ENCODE data around the gene OR2J2. TPM values are rescaled to one million over a fixed set of nuclear protein-coding genes. Genes with fewer than 3 reads are reported as not detected.
"Not testable (repeated sequence)": the region's sequence is repeated elsewhere in the genome, so short reads cannot be mapped to it uniquely, and the experiment has no call there.

The OR2J2 gene
- not detected in 2 replicates for total RNA-seq
- polyA plus RNA-seq (2012): not detected

- not testable (repeated sequence) for DNase-seq (ENCODE audit: low read depth)
Observed at GRCh38 chr6:29170607-29171006, at the start of gene OR2J2. TSS of gene OR2J2 (plus strand) at chr6:29170907. CDS start at chr6:29173636, 2,729 bp downstream.

GRCh38 chr6:29129326-29130012 is 41.2 kb upstream of the OR2J2 start:
- no peak for DNase-seq (ENCODE audit: low read depth)

GRCh38 chr6:29130644-29131043 is 40.1 kb upstream of the OR2J2 start:
- DNase-seq (ENCODE audit: low read depth): no peak

- DNase-seq (ENCODE audit: low read depth): no peak
Observed at GRCh38 chr6:29131691-29132090, 39.0 kb upstream of the OR2J2 start.

- no peak for DNase-seq (ENCODE audit: low read depth)
Observed at GRCh38 chr6:29137724-29138123, 33.0 kb upstream of the OR2J2 start.

GRCh38 chr6:29141606-29142005 is 29.1 kb upstream of the OR2J2 start:
- DNase-seq (ENCODE audit: low read depth): no peak

- DNase-seq (ENCODE audit: low read depth): no peak
Observed at GRCh38 chr6:29142309-29142708, 28.4 kb upstream of the OR2J2 start.

- DNase-seq (ENCODE audit: low read depth): no peak
Observed at GRCh38 chr6:29146179-29146578, 24.5 kb upstream of the OR2J2 start.

- DNase-seq (ENCODE audit: low read depth): no peak
Observed at GRCh38 chr6:29147074-29147473, 23.6 kb upstream of the OR2J2 start.

- not testable (repeated sequence) for DNase-seq (ENCODE audit: low read depth)
Observed at GRCh38 chr6:29149444-29149843, 21.3 kb upstream of the OR2J2 start.

GRCh38 chr6:29153083-29153482 is 17.6 kb upstream of the OR2J2 start:
- no peak for DNase-seq (ENCODE audit: low read depth)

- not testable (repeated sequence) for DNase-seq (ENCODE audit: low read depth)
Observed at GRCh38 chr6:29155182-29155581, 15.5 kb upstream of the OR2J2 start.

- DNase-seq (ENCODE audit: low read depth): not testable (repeated sequence)
Observed at GRCh38 chr6:29159922-29160321, 10.8 kb upstream of the OR2J2 start.

GRCh38 chr6:29165571-29165970 is 5.1 kb upstream of the OR2J2 start:
- not testable (repeated sequence) for DNase-seq (ENCODE audit: low read depth)

GRCh38 chr6:29171736-29172135 is 1.0 kb downstream of the OR2J2 start:
- no peak for DNase-seq (ENCODE audit: low read depth)

- no peak for DNase-seq (ENCODE audit: low read depth)
Observed at GRCh38 chr6:29183594-29183993, 12.9 kb downstream of the OR2J2 start.

- DNase-seq (ENCODE audit: low read depth): not testable (repeated sequence)
Observed at GRCh38 chr6:29188659-29189058, 18.0 kb downstream of the OR2J2 start.

GRCh38 chr6:29200767-29201662 is 30.3 kb downstream of the OR2J2 start:
- no peak for DNase-seq (ENCODE audit: low read depth)

GRCh38 chr6:29201966-29202365 is 31.3 kb downstream of the OR2J2 start:
- DNase-seq (ENCODE audit: low read depth): no peak

- DNase-seq (ENCODE audit: low read depth): no peak
Observed at GRCh38 chr6:29211488-29211887, 40.8 kb downstream of the OR2J2 start.

- DNase-seq (ENCODE audit: low read depth): no peak
Observed at GRCh38 chr6:29216528-29216927, 45.8 kb downstream of the OR2J2 start.

- not testable (repeated sequence) for DNase-seq (ENCODE audit: low read depth)
Observed at GRCh38 chr6:29217242-29217641, 46.5 kb downstream of the OR2J2 start.

Measured in myocyte (in vitro differentiated cells).